HG03571 (cell line): ENCODE results near the gene PHOSPHO2.

ENCODE experiments used
- ATAC-seq: cut with Tn5 transposase; IDR thresholded peaks from one replicate; pipeline ENCODE4 v1.9.1; 2021; ENCODE audit not compliant: unreplicated experiment

PHOSPHO2 gene, protein sequence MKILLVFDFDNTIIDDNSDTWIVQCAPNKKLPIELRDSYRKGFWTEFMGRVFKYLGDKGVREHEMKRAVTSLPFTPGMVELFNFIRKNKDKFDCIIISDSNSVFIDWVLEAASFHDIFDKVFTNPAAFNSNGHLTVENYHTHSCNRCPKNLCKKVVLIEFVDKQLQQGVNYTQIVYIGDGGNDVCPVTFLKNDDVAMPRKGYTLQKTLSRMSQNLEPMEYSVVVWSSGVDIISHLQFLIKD

DNA sequence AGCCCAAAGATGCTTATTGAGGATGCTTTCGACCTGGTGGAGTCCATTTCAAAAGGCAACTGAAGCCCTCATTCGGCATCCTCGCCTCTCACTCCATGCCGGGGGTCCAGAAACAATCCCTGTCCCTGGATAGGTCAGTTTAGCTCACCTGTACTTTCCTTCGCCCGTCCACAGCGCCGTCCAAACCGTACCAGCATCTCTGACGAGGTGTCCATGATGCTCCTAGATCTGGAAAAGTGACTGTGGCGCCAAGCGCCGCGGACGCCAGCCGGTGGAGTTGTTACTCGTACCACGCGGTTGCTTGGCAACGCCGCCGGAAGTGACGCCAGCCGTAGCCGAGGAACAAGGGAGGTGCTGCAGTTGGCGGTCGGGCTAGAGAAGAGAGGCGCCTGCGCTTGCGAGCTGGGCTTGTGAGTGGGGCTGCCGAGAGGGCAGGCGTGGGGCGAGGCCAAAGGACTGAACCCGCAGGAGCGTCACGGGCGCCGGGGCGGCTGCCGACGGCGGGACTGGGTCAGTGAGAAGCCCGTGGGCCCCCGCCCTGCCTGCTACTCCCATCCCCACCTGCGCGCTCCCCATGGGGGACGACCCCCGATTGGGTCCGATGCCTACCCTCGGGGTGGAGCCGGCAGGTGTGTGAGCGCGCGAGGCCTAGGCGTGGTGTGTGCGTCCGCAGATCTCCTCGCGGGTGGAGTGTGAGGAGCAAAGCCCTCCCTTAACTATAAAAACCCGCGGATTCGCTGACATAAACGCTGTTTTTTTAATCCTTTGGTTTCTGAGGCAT is at the start of gene PHOSPHO2, which contains the start of gene CFAP210:
Gene PHOSPHO2, plus strand, starts transcription at position 357 of the 781 bp plus-strand sequence. CDS start 6,503 bp downstream, outside the sequence.
Gene CFAP210, minus strand, starts transcription at position 293 of the 781 bp plus-strand sequence. Its CDS starts 78 bp downstream, at position 215.
- peak; percentile 99 for ATAC-seq

DNA sequence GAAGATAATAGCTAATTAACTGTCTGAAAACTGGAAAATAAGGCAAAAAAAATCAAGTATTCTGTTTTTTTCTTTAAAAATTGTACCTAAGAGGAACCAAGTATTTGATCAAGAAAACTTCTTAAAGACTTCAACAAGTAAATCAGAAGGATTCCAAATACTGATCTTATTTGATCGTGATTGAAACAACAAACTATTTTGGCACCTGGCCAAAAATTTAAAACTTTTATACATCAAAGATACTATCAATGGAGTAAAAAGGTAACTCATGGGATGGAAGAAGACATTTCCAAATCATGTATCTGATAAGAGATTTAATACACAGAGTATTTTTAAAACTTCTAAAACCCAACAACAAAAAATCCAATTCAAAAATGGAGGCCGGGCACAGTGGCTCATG is 46.8 kb upstream of the PHOSPHO2 start:
- no peak for ATAC-seq

DNA sequence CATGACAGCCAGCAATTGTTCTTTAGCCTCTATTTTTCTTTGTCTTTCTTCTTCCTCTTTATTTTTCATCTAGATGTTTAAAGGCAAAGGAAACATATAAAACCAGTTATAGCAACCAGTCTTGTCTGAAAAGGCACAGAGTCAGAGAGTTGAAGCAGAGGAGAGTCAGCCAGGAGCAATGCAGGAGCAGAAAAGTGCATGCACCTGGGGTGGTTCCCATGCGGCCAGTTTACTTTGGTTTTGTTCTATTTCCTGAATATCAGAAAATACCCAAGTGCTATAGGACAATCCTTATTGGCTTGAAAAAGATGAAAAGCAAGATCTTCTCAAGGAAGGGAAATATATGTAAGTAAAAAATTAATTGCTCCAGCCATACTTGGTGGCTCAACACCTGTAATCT is 45.0 kb upstream of the PHOSPHO2 start:
- no peak for ATAC-seq

DNA sequence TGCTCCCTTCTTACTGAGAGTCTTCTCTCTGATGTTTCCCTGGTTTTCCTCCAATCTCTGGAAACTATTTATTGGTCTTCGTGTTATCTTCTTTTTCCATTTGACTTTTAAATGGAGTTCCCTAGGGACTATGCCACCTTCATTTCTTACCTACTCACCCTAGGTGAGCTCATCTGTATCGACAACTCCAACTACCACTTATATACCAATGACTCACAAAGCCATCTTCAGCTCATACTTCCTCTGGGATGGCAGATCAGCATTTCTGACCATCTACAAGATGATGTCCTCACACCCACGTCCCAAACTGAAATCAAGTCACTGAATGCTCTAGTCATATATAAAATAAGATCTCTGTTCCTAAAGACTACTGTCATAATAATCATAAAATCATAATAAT is 40.6 kb upstream of the PHOSPHO2 start:
- no peak for ATAC-seq

DNA sequence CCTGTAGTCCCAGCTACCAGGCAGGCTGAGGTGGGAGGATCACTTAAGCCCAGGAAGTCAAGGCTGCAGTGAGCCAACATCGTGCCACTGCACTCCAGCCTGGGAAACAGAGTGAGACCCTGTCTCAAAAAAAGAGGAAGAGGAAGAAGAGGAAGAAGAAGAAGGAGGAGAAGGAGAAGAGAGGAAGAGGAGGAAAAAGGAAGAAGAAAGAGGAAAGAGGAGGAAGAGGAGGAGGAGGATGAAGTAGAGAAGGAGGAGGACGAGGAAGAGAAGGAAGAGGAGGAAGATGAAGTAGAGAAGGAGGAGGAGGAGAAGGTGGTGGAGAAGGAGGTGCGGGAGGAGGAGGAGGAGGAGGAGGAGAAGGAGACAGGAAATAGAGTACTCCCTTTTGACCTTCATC is 38.1 kb upstream of the PHOSPHO2 start:
- no peak for ATAC-seq

DNA sequence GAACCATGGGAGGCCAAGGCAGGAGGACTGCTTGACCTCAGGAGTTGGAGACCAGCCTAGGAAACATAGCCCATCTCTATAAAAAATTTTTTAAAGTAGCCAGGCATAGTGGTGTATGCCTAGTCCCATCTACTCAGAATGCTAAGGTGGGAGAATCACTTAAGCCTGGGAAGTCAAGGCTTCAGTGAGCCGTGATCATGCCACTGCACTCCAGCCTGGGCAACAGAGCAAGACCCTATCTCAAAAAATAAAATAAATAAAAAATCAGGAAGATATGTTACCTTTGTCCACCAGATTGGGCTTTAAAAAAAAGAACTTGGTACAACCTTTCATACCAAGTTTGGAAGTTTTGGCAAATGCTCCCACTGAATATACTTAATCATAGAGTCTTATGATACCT is 35.4 kb upstream of the PHOSPHO2 start:
- no peak for ATAC-seq

DNA sequence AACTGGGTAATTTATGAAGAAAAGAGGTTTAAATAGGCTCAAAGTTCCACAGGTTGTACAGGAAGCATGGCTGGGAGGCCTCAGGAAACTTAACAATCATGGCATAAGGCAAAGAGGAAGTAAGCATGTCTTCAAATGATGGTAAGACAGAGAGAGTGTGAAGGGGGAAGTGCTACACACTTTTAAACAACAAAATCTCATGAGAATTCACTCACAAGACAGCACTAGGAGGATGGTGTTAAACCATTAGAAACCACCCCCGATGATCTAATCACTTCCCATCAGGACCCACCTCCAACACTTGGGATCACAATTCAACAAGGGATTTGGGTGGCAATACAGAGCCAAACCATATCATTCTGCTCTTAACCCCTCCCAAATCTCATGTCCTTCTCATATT is 34.9 kb upstream of the PHOSPHO2 start:
- ATAC-seq, result no peak

DNA sequence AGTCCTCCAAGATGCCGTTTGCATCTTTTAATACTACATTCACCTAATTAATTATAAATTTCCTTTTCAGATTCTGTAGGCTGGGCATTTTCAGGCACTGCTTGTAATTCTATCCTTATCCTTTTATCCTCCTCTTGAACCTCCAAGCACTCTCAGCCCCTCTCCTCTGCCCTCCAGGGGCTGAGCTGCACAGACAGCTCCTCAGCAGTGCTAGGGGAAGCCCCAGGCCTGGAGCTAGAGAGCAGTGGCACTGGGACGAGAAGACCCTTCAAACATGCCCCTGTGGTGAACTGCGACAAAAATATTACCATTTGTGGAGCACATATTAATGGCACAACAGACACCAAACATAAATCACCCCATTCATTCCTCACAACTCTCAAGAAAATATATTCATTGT is 33.0 kb upstream of the PHOSPHO2 start:
- no peak for ATAC-seq

DNA sequence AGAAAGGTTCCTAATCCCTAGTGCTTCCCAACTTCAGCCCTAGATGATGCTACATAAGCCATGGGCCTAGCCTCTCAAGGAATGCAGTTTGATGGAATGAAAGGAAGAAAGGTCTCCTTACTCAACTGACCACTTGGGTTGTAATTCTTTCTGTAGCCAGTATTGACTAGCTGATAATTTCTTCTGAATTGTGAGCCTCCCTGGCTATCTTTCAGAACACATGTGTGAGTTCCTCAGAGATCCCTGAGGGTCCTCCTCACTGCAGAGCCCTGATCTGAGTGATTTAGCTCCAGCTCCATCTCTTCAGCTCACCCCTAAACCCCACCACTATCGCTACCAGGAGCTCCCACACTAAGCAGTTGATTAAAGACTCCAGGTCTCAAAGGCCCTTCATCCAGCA is 31.5 kb upstream of the PHOSPHO2 start:
- no peak for ATAC-seq

DNA sequence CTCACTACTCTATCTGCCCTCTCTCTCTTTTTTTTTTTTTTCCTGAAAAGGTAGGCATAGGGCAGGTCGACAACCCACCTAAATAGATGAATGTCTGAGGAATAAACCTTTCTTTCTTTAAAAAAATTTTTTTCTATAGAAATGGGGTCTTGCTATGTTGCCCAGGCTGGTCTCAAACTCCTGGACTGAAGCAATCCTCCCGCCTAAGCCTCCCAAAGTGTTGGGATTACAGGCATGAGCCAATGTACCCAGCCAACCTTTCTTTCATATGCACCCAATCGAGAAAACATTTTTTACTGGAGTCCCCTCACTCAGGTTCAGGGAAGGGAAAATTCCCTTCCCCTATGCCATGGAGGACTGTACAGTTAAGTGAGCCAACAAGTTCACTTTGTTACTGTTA is 31.0 kb upstream of the PHOSPHO2 start:
- no peak for ATAC-seq

DNA sequence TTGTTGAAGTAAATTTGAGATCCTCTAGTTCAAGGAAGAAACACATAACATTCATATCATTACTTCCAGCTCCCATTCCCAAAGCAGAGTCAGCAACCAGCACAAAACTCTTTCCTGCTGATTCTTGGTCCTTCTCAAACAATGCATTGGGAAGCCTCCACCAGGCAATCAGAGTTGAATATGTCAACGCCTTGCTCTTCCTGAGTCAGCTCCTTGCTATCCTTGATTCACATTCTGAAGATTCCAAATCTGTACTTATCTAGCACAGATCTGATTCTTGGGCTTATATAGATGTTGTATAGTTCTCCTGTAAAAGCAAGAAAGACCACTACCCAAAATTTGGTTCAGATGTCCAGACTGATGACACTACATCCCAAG is 29.7 kb upstream of the PHOSPHO2 start:
- ATAC-seq, result no peak

DNA sequence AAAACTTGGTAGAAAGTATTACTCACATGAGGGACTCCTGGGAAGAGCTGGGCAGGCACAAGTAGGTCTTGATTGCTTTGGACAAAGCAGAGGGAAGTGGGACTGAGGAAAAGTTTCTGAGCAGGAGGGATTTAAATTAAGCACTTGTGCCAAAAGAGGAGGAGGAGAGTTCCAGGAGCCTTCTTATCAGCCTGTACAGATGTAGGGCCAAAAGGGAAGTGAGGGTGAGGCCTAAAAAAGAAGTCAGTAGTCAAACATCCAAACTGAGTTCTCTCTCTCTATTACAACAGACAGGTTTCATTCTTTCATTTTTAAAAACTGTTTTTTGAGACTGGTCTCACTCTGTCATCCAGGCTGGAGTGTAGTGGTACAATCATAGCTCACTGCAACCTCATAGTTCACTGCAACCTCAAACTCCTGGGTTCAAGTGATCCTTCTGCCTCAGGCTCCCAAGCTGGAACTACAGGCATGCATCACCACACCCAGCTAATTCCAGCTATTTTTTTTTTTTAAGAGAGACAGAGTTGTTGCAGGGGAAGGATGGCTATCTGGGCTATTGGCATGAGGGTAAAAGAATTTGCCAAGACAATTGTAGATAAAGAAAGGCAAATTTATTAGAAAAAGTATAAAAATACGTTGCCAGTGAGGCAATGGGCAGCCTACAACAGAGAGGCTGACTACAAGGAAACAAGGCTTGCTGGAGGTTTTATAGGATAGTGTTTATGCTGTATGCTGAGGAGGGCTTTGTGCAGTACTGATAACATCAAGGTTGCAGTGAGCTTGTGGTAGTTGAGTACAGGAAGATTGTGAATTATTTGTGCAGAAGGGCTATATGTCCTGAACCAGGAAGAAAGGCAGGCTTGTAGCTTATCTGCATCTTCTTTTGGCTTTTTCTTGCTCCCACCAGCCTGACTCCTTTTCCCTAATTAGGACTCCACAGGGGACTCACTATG is 29.0 kb upstream of the PHOSPHO2 start:
- no peak for ATAC-seq

DNA sequence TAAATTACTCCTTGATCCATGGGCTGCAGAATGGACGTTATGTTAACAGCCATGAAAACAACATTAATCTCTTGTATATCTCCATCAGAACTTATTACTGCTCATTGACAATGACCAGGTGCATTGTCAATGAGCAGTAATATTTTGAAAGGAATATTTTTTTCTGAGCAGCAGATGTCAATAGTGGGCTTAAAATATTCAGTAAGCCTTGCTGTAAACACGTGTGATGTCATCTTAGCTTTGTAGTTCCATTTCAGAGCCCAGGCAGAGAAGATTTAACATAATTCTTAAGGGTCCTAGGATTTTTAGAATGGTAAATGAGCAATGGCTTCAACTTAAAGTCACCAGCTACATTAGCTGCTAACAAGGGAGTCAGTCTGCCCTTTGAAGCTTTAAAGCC is 26.7 kb upstream of the PHOSPHO2 start:
- ATAC-seq, result no peak

DNA sequence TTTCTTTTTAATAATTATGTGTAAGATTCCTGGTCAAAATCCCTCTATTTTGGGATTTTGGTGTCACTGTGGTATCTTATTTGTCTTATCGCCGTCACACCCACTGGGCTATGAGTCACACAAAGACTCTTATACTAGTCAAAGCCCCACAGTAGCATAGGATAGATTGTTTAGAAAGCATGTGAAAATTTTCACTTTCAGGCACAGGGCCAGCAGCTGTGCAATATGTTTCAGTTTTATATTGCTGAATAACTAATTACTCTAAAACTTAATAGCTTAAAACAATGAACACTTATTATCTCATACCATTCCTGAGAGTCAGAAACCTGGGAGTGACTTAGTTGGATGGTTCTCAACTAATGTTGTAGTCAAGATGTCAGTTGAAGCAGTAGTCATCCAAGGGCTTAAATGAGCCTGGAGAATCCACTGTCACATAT is 24.0 kb upstream of the PHOSPHO2 start:
- ATAC-seq, result no peak

DNA sequence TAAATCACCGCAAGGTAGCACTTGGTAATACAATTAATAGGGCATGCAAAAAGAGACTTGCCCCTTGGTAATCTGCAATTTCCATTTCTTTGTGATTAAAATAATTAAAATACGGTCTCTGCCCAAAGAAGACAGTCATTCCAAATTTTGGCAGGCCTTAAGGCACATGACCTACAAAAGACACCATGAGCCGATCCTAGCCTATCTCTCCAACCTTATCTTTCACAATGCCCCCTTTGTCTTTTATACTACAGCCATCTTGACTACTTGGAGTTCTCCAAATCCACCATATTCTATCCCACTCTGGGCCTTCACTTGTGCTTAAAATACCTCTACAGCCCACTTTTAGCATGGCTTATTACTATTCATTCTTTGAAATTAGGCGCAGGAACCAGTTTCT is 23.3 kb upstream of the PHOSPHO2 start:
- ATAC-seq, result no peak

DNA sequence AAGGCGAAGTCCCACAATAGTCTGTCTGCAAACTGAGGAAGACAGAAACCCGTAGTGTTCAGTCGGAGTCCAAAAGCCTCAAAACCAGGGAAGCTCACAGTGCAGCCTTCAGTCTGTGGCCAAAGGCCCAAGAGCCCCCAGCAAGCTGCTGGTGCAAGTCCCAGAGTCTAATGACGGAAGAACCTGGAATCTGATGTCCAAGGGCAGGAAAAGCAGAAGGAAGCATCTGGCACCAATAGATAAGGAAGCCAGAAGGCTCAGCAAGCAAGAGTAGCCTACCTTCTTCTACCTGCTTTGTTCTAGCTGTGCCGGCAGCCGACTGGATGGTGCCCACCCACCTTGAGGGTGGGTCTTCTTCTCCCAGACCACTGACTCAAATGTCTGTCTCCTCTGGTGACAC is 21.9 kb upstream of the PHOSPHO2 start:
- no peak for ATAC-seq

DNA sequence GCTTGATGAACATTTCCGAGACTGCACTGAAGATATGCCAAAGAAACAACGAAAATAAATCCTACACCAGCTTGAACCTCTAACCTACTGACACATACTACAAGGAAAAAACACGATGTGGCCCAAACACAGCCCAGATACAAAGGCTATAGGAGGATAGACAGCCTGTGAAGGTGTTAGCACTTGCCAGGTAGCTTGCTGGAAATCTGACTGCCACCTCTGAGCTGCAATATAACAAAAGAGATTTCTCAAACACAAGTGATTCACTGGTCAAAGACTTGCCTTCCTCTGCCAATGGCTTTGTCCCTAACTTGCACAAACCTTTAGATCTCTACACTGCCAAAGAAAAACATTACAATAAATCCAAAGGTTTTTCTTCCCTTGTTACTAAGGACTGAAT is 21.2 kb upstream of the PHOSPHO2 start:
- no peak for ATAC-seq

DNA sequence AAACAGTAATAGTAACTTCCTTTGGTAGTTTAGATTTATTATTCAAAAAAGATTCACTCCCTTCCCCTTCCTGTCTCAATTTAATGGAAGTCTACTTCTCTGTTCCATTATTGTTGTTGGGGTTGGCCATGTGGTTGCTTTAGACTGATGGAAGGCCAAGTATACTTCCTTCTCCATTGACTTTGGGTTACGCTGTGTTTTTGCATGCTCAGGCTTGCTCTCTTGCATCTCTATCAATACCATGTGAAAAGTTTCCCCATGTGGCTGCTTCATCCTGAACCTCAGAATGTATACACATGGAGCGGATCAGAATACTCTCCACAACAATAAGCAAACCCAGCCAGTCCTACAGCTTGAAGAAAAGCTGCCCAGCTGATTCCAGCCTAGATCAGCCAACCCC is 20.3 kb upstream of the PHOSPHO2 start:
- ATAC-seq, result no peak

DNA sequence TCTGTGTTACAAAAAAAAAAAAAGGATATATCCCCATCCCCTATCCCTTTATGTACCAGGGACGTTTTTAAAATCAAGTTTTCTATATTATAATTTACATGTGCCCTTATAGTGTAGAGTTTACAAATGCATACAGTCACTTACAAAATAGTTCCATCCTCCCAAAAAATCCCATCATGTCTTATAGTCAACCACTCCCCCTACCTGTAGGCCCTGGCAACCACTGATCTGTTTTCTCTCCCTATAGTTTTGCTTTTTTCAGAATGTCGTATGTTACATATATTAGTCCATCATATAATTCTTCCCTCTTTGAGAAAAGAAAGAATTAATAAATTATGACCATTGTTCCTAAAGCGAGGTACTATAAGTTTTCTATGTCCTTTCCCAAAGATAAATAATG is 17.9 kb upstream of the PHOSPHO2 start:
- no peak for ATAC-seq

DNA sequence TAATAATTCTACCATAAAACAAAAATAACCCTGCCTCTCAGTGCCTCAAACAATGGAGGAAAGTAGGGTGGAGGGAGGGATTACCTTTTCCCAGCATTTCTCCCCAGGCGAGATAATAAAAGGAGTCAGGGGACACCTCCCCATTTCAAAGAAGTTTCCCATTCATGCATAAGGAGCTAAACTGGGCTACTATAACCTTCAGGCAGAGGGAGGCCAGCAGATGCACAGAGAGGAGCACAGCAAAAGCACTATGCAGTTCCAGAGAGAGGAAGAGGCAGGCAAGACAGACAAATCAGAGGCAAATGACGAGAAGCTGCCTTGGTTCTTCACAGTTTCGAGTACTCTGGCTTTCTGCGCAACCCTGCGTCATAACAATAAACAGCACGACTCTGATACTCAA is 17.4 kb upstream of the PHOSPHO2 start:
- no peak for ATAC-seq

DNA sequence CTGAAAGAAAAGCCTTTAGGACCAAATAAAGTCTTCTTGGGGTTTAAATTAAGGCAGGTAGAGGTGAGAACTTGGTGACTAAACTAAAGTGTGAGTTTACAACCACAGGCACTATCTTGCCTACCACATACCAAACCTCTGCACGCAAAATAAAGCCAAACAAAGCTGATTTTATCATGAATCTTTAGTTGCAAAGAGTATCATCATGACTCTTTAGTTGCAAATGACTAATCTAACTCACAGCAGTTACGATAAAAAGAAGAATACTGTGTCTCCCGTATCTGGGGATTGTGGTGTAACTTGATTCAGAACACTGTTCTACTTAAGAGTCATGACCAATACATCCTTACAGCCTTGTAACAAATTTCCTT is 11.2 kb upstream of the PHOSPHO2 start:
- no peak for ATAC-seq
